Spleen (tissue), 7 donors: ENCODE data around the gene RTN4RL2.

Source experiments
- CTCF ChIP-seq, 11 experiments: fragments of 200-600 bp in 7 of 11; fragments of 450-650 bp in 4 of 11; sonication (generic) in 4 of 11; IDR thresholded peaks in 8 of 11; conservative IDR thresholded peaks in 3 of 11; 1 replicate in 7 of 11; 2 replicates in 4 of 11; pipeline versions ENCODE4 v1.4.0 to v1.8.0; 2016 to 2021; ENCODE audit warnings: antibody characterized with exemption in 11 of 11, inconsistent platforms in 4 of 11, mild to moderate bottlenecking in 1 of 11
- POLR2AphosphoS5 ChIP-seq, 3 donors: sonication (generic); formaldehyde crosslinking; IDR thresholded peaks; one replicate each; pipeline ENCODE4 v1.5.1; 2017; ENCODE audit warnings: antibody characterized with exemption in 3 of 3
- donor health status: DM: no; HTN: no; CAD: no; lungs with moderate emphysema.
- donor health status: DM: no; HTN: no; CAD: no.
- donor health status: DM: no; HTN: no; CAD: no.

- no peak for TF ChIP-seq POLR2AphosphoS5 (IDR thresholded peaks at IDR 0.05)
- TF ChIP-seq CTCF (IDR thresholded peaks at IDR 0.05 in 8 of 11, conservative IDR thresholded peaks at IDR 0.05 in 3 of 11), result no peak
Measured at GRCh38 chr11:57481315-57481714, 21.0 kb downstream of the RTN4RL2 start.
